SHP77 treated with DMSO at 0.1 percent for 48 hours (cell line): ENCODE measurements around the gene PRR35.
"Not testable (repeated sequence)": the region's sequence is repeated elsewhere in the genome, so short reads cannot be mapped to it uniquely, and the experiment has no call there.

Experiments used
- DNase-seq: peaks from one replicate; lab custom pipeline; 2025; lab: John Stamatoyannopoulos, UW

The PRR35 gene

GRCh38 chr16:595094-595528 is 34.9 kb downstream of the PRR35 start:
- DNase-seq, result no peak

- no peak for DNase-seq
Observed at GRCh38 chr16:595942-596735, 35.9 kb downstream of the PRR35 start.

GRCh38 chr16:596736-597060 is 36.5 kb downstream of the PRR35 start:
- DNase-seq, result no peak

- DNase-seq, result not testable (repeated sequence)
Observed at GRCh38 chr16:597655-598054, 37.5 kb downstream of the PRR35 start.

- no peak for DNase-seq
Observed at GRCh38 chr16:598823-599739, 38.9 kb downstream of the PRR35 start.

- no peak for DNase-seq
Observed at GRCh38 chr16:600781-601180, 40.6 kb downstream of the PRR35 start.

- no peak for DNase-seq
Observed at GRCh38 chr16:603933-604332, 43.7 kb downstream of the PRR35 start.

GRCh38 chr16:606656-607307 is 46.6 kb downstream of the PRR35 start:
- no peak for DNase-seq

- DNase-seq, result no peak
Observed at GRCh38 chr16:608019-608418, 47.8 kb downstream of the PRR35 start.

GRCh38 chr16:609316-609715 is 49.1 kb downstream of the PRR35 start:
- DNase-seq, result no peak

- no peak for DNase-seq
Observed at GRCh38 chr16:609984-610383, 49.8 kb downstream of the PRR35 start.

- DNase-seq, result no peak
Observed at GRCh38 chr16:610513-611381, 50.6 kb downstream of the PRR35 start.

GRCh38 chr16:615122-615521 is 54.9 kb downstream of the PRR35 start:
- DNase-seq, result no peak
